GM19463 (cell line): ENCODE measurements around the gene SYTL2.

ENCODE experiments used
- ATAC-seq: cut with Tn5 transposase; IDR thresholded peaks from one replicate; pipeline ENCODE4 v1.9.1; 2021; ENCODE audit warnings: mild to moderate bottlenecking, moderate library complexity; ENCODE audit not compliant: unreplicated experiment

The SYTL2 gene

GRCh38 chr11:85826116-85826855 is 15.3 kb upstream of the SYTL2 start:
- peak; percentile 59 for ATAC-seq

- no peak for ATAC-seq
These were observed 14.7 kb upstream of the SYTL2 start for GRCh38 chr11:85825616-85826015.

DNA sequence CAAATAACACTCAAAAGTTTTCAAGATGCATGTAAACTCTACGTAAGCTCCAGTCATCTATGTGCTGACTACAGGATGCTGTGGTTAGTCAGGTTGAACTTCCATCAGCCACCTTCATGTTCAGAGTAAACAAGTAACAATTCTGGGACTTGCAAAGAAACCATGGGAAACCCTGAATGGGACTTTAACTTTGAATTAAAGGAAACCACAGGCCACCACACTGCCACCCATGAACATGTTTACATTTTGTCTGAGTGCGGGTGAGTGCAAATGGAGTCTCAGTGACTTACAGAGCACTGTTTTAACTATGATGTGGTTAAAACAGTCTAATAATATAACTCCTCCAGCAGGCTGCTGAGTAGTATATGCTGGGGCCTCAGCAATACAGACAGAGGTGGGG is 12.9 kb upstream of the SYTL2 start:
- ATAC-seq: no peak

GRCh38 chr11:85822814-85823213 is 11.9 kb upstream of the SYTL2 start:
- no peak for ATAC-seq

- no peak for ATAC-seq
These were observed 10.7 kb upstream of the SYTL2 start for GRCh38 chr11:85821636-85822035.

DNA sequence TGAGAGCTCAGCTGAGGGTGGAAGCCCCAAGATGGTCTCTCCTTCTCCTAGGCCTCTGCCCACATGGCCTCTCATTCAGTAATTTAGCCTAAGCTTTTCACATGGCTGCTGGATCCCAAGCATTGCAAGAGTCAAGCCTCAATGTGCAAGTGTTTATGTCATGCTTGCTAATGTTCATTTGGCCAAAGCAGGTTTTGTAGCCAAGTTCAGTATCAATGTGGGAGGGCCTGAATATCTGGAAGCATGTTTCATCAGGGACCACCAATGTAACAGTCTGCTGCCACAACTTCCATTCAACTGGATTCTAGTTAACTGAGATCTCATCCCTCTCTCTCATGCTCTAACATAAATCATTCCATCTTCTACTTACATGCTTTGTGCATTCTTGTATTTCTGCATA is 8.5 kb upstream of the SYTL2 start:
- ATAC-seq: no peak

GRCh38 chr11:85815186-85815931 is 4.4 kb upstream of the SYTL2 start:
- ATAC-seq: no peak

GRCh38 chr11:85813721-85814120 is 2.8 kb upstream of the SYTL2 start:
- ATAC-seq: no peak

GRCh38 chr11:85811624-85812023 is 683 bp upstream of the SYTL2 start:
- no peak for ATAC-seq

GRCh38 chr11:85810521-85810870 is 445 bp downstream of the SYTL2 start:
- no peak for ATAC-seq

DNA sequence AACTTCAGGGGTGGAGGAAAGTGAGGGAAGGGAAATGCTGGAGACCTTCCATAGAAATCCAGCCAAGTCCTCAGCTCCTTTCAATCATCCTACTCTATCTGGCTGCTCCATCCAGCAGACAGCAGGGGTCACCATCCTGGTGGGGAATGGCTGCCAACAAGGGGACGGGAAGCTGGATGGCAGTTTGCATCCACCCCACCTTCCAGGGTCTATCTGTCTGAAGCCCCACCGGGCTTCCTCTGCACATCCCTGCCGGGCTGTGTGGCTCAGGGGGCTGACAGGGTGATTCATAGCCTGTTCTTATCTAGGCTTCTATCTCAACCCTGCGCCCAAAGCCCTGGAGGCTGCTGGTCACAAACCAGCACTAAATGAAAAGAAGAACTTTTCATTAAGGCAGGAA is 1.1 kb downstream of the SYTL2 start:
- ATAC-seq: no peak

GRCh38 chr11:85809191-85809590 is 1.8 kb downstream of the SYTL2 start:
- peak; percentile 36 for ATAC-seq

GRCh38 chr11:85806876-85807275 is 4.1 kb downstream of the SYTL2 start:
- no peak for ATAC-seq

DNA sequence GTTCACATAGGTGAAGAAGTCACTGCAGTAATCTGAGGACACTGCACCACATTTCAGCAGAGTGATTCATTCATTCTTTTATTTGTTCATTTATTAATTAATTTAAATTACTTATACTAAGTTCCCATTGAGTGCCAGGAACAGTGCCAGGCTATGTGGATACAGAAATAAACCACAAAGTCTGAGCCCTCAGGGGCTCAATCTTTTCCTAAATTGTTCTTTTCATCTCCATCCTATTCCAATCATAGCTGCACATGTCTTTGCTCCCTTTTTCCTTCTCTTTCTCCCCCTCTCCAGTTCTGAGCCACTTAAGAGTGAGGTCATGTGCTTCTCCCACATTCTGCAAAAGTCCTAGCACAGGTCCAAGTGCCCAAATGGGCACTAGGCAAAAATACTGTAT is 4.9 kb downstream of the SYTL2 start:
- ATAC-seq: no peak

- ATAC-seq: no peak
These were observed 5.6 kb downstream of the SYTL2 start for GRCh38 chr11:85805387-85805786.

- ATAC-seq: no peak
These were observed 7.0 kb downstream of the SYTL2 start for GRCh38 chr11:85803920-85804319.

DNA sequence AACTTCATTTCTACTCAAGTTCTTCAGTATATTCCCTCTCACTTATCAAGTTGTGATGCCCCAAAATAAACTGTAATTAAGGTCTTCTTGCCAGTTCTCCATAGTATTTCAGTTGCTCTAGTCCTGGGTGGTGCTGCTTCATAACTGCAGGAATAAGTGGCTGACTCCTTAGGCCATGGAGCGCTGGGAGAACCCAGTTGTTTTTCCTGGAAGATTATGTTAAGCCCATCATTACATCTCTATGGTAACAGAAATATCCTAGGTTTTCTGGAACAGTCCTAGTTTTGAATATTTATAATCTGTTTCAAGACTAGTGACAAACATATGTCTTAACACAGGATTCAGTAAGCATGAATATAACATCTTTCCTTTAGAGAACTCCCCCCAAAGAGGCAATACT is 7.6 kb downstream of the SYTL2 start:
- ATAC-seq: no peak

- no peak for ATAC-seq
These were observed 9.4 kb downstream of the SYTL2 start for GRCh38 chr11:85801527-85801926.

GRCh38 chr11:85800595-85801342 is 10.2 kb downstream of the SYTL2 start:
- ATAC-seq: no peak

DNA sequence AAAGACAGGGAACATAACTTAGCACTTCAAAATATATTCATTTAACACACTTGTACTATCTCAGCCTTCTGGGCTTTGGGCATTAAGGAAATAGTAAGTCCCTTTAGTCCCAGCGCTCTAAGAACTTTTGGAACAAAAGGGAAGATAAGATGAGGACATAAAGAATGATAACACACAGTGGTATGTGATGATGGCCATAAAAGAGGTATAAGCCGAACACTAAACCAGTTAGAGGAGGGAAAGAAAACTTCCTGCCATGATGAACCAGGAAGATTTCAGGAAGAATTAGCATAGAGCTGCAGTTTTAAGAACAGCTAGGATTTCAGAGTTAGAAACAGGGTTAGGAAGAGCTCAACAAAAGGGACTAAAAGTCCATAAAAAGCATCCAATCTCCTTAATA is 11.8 kb downstream of the SYTL2 start:
- ATAC-seq: no peak

DNA sequence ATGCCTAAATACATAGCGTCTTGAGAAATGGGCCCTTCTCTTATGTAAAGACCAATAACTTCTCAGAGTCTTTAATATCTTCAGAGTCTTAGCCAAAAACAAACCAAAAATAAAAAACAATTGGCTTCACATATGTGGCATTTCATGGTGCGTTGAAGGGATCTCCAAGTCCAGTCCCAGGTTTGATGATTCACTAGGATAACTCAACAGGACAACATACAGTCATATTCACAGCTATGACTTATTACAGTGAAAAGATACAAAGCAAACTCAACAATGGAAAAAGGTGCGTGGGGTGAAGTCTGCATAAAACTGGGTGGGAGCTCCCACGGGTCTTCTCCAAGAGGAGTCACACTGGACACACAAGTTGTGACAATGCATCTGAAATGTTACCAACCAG is 12.6 kb downstream of the SYTL2 start:
- ATAC-seq: no peak
